ENCODE results near the gene SSH2.
A peak's percentile ranks its signal among the peaks of the same experiment; 100 is the strongest.
"Not testable (repeated sequence)": the region's sequence is repeated elsewhere in the genome, so short reads cannot be mapped to it uniquely, and the experiment has no call there.

Gene SSH2

GRCh38 chr17:29726715-29727252 is 203.2 kb downstream of the SSH2 start:
- no peak for DNase-seq (ENCODE audit: low read depth, low spot score)
- Histone ChIP-seq H3K36me3 (ENCODE audit: insufficient read depth, low read length) (no peaks in the 10 kb centered on the region), H3K27ac (no peak overlapping the region), H3K9me3 (ENCODE audit: low read depth, low read length) (no peaks in the 10 kb centered on the region; the same call in 1 of the 2 replicates), H3K4me3 (no peak overlapping the region), H3K9ac (ENCODE audit: insufficient read length) (no peak overlapping the region)
- TF ChIP-seq FOXP2 (optimal IDR thresholded peaks at IDR 0.05; ENCODE audit: control extremely low read depth, extremely low read length, insufficient read depth) = no peak
- TF ChIP-seq POLR2AphosphoS5 (IDR thresholded peaks at IDR 0.05; ENCODE audit: borderline replicate concordance, low read depth, low read length) = no peak
- no peak for TF ChIP-seq EZH2 (IDR thresholded peaks at IDR 0.05)

- not testable (repeated sequence) for H3K9ac ChIP-seq (ENCODE audit: insufficient read length); H3K4me3 ChIP-seq; H3K36me3 ChIP-seq (ENCODE audit: insufficient read depth, low read length); DNase-seq (ENCODE audit: low read depth, low spot score); H3K27ac ChIP-seq; H3K9me3 ChIP-seq (ENCODE audit: low read depth, low read length)
Measured at GRCh38 chr17:29725408-29725807, 204.6 kb downstream of the SSH2 start.

GRCh38 chr17:29723278-29724047 is 206.6 kb downstream of the SSH2 start:
- H3K27ac ChIP-seq = peak overlapping the region; percentile 97
- H3K36me3 ChIP-seq (ENCODE audit: insufficient read depth, low read length) = no peaks in the 10 kb centered on the region
- TF ChIP-seq FOXP2 (optimal IDR thresholded peaks at IDR 0.05; ENCODE audit: control extremely low read depth, extremely low read length, insufficient read depth) = no peak
- TF ChIP-seq POLR2AphosphoS5 (IDR thresholded peaks at IDR 0.05; ENCODE audit: borderline replicate concordance, low read depth, low read length) = no peak
- no peak for DNase-seq (ENCODE audit: low read depth, low spot score)
- H3K4me3 ChIP-seq = peak overlapping the region; percentile 77
- H3K9me3 ChIP-seq (ENCODE audit: low read depth, low read length) = no peaks in the 10 kb centered on the region; the same call in 1 of the 2 replicates
- H3K9ac ChIP-seq (ENCODE audit: insufficient read length) = no peak overlapping the region

- peak overlapping the region; percentile 63 for H3K9ac ChIP-seq (ENCODE audit: insufficient read length)
- no peaks in the 10 kb centered on the region for H3K9me3 ChIP-seq (ENCODE audit: low read depth, low read length)
- H3K27ac ChIP-seq = peak overlapping the region; percentile 97
- H3K4me3 ChIP-seq = peak overlapping the region; percentile 77
- DNase-seq (ENCODE audit: low read depth, low spot score) = peak; percentile 93
- no peaks in the 10 kb centered on the region for H3K36me3 ChIP-seq (ENCODE audit: insufficient read depth, low read length)
- no peak for TF ChIP-seq FOXP2 (optimal IDR thresholded peaks at IDR 0.05; ENCODE audit: control extremely low read depth, extremely low read length, insufficient read depth)
- no peak; the same call in 1 of the 2 replicates for TF ChIP-seq POLR2AphosphoS5 (IDR thresholded peaks at IDR 0.05; ENCODE audit: borderline replicate concordance, low read depth, low read length)
- no peak for TF ChIP-seq EZH2 (IDR thresholded peaks at IDR 0.05)
Measured at GRCh38 chr17:29722411-29723198, 207.4 kb downstream of the SSH2 start.

GRCh38 chr17:29720551-29720950 is 209.5 kb downstream of the SSH2 start:
- no peaks in the 10 kb centered on the region for H3K36me3 ChIP-seq (ENCODE audit: insufficient read depth, low read length)
- no peak overlapping the region for H3K4me3 ChIP-seq
- DNase-seq (ENCODE audit: low read depth, low spot score) = no peak
- no peaks in the 10 kb centered on the region for H3K9me3 ChIP-seq (ENCODE audit: low read depth, low read length)
- TF ChIP-seq EZH2 (IDR thresholded peaks at IDR 0.05) (no peak), FOXP2 (optimal IDR thresholded peaks at IDR 0.05; ENCODE audit: control extremely low read depth, extremely low read length, insufficient read depth) (no peak), POLR2AphosphoS5 (IDR thresholded peaks at IDR 0.05; ENCODE audit: borderline replicate concordance, low read depth, low read length) (no peak)
- H3K9ac ChIP-seq (ENCODE audit: insufficient read length) = no peak overlapping the region
- H3K27ac ChIP-seq = no peak overlapping the region

- Histone ChIP-seq H3K27ac (no peak overlapping the region), H3K4me3 (no peak overlapping the region), H3K36me3 (ENCODE audit: insufficient read depth, low read length) (no peaks in the 10 kb centered on the region), H3K9ac (ENCODE audit: insufficient read length) (no peak overlapping the region), H3K9me3 (ENCODE audit: low read depth, low read length) (no peaks in the 10 kb centered on the region)
- no peak for DNase-seq (ENCODE audit: low read depth, low spot score)
- TF ChIP-seq EZH2 (IDR thresholded peaks at IDR 0.05) = no peak
- TF ChIP-seq FOXP2 (optimal IDR thresholded peaks at IDR 0.05; ENCODE audit: control extremely low read depth, extremely low read length, insufficient read depth) = no peak
Measured at GRCh38 chr17:29719469-29719868, 210.6 kb downstream of the SSH2 start.

- no peak for DNase-seq (ENCODE audit: low read depth, low spot score)
- Histone ChIP-seq H3K9ac (ENCODE audit: insufficient read length) (no peak overlapping the region), H3K9me3 (ENCODE audit: low read depth, low read length) (no peaks in the 10 kb centered on the region), H3K36me3 (ENCODE audit: insufficient read depth, low read length) (no peaks in the 10 kb centered on the region), H3K27ac (no peak overlapping the region), H3K4me3 (no peak overlapping the region)
- TF ChIP-seq FOXP2 (optimal IDR thresholded peaks at IDR 0.05; ENCODE audit: control extremely low read depth, extremely low read length, insufficient read depth) (no peak), EZH2 (IDR thresholded peaks at IDR 0.05) (no peak), POLR2AphosphoS5 (IDR thresholded peaks at IDR 0.05; ENCODE audit: borderline replicate concordance, low read depth, low read length) (no peak)
Measured at GRCh38 chr17:29718446-29719039, 211.5 kb downstream of the SSH2 start.

GRCh38 chr17:29717817-29718216 is 212.2 kb downstream of the SSH2 start:
- H3K9ac ChIP-seq (ENCODE audit: insufficient read length) = no peak overlapping the region
- no peak for TF ChIP-seq POLR2AphosphoS5 (IDR thresholded peaks at IDR 0.05; ENCODE audit: borderline replicate concordance, low read depth, low read length)
- no peak for TF ChIP-seq FOXP2 (optimal IDR thresholded peaks at IDR 0.05; ENCODE audit: control extremely low read depth, extremely low read length, insufficient read depth)
- TF ChIP-seq EZH2 (IDR thresholded peaks at IDR 0.05) = no peak
- H3K36me3 ChIP-seq (ENCODE audit: insufficient read depth, low read length) = no peaks in the 10 kb centered on the region
- H3K4me3 ChIP-seq = no peak overlapping the region
- no peak overlapping the region for H3K27ac ChIP-seq
- DNase-seq (ENCODE audit: low read depth, low spot score) = no peak
- no peaks in the 10 kb centered on the region for H3K9me3 ChIP-seq (ENCODE audit: low read depth, low read length)
